Right lobe of liver (tissue), 4 donors: ENCODE data around the gene JAG1.

Source experiments
- CTCF ChIP-seq, 4 donors: fragments of 200-600 bp in 3 of 4; fragments of 450-650 bp in 1 of 4; IDR thresholded peaks; one replicate each; pipeline versions ENCODE4 v1.5.1 to v1.8.0; 2016 to 2022; ENCODE audit warnings: antibody characterized with exemption in 4 of 4, mild to moderate bottlenecking in 2 of 4
- POLR2A ChIP-seq: fragments of 450-650 bp; IDR thresholded peaks from one replicate; pipeline ENCODE4 v1.6.1; 2017; ENCODE audit warnings: antibody characterized with exemption, mild to moderate bottlenecking
- donor health status: DM: no; HTN: no; CAD: no.
- donor health status: DM: no; HTN: no; CAD: no.
- donor health status: DM: no; HTN: yes; CAD: no.

GRCh38 chr20:10632721-10633509 lies 40.9 kb downstream of the JAG1 start:
- no peak for TF ChIP-seq CTCF (IDR thresholded peaks at IDR 0.05)
- no peak for TF ChIP-seq POLR2A
